Measurements from ENCODE around the gene ABITRAM. TPM values are rescaled to one million over a fixed set of nuclear protein-coding genes. Genes with fewer than 3 reads are reported as not detected.

The ABITRAM gene
- total RNA-seq, 1 donor = 9.0 TPM

GRCh38 chr9:108983885-108984284, 49.7 kb downstream of the ABITRAM start:
- H3K79me2 ChIP-seq (ENCODE audit: insufficient read depth, low read length) = no peaks in the 10 kb centered on the region
- no peaks in the 10 kb centered on the region for H4K20me1 ChIP-seq (ENCODE audit: insufficient read depth, low read length)
- no peaks in the 10 kb centered on the region for H3K9me3 ChIP-seq (ENCODE audit: low read depth, low read length)
- TF ChIP-seq CTCF (IDR thresholded peaks at IDR 0.05; ENCODE audit: extremely low read depth, low read depth, low read length) = no peak
- peaks cover 45% of the 10 kb centered on the region for H3K36me3 ChIP-seq (ENCODE audit: insufficient read depth, low read length)
- DNase-seq (ENCODE audit: insufficient read length, low spot score, missing footprints) = no peak
- H2AFZ ChIP-seq (ENCODE audit: low read length) = no peak overlapping the region
- no peaks in the 10 kb centered on the region for H3K4me1 ChIP-seq (ENCODE audit: insufficient read depth, low read length)
- H3K27me3 ChIP-seq (ENCODE audit: insufficient read depth, low read length) = no peaks in the 10 kb centered on the region
- H3K4me3 ChIP-seq (ENCODE audit: insufficient read depth, low read length) = no peak overlapping the region
- H3K27ac ChIP-seq (ENCODE audit: low read depth, low read length) = no peak overlapping the region
- no peak overlapping the region for H3K4me2 ChIP-seq (ENCODE audit: insufficient read depth, low read length)

Other genes starting within 250 kb of the ABITRAM start
- gene ACTL7B, start 78.4 kb upstream of the ABITRAM start, total RNA-seq = not detected in 2 replicates
- gene ACTL7A, start 72.1 kb upstream of the ABITRAM start, total RNA-seq = not detected in 2 replicates
- gene ELP1, start 276 bp upstream of the ABITRAM start, total RNA-seq = 23.0 and 24.2 TPM in 2 replicates
- gene CTNNAL1, start 79.1 kb downstream of the ABITRAM start, total RNA-seq = 99.0 and 118 TPM in 2 replicates
- 45.2 and 46.9 TPM in 2 replicates for gene TMEM245, start 185.5 kb downstream of the ABITRAM start, total RNA-seq
- gene FRRS1L, start 232.8 kb downstream of the ABITRAM start, total RNA-seq = 0.29 and 0.36 TPM in 2 replicates

All from osteoblast (primary cell).